NCI-H2227 (cell line): ENCODE data around the gene HOXD4.
A peak's percentile ranks its signal among the peaks of the same experiment; 100 is the strongest.

Experiments
- DNase-seq: peaks from one replicate; lab custom pipeline; 2025; ENCODE audit not compliant: unreplicated experiment; lab: John Stamatoyannopoulos, UW

The HOXD4 gene

GRCh38 chr2:176139661-176140512 is 11.5 kb upstream of the HOXD4 start:
- DNase-seq, result no peak

GRCh38 chr2:176140513-176141317 is 10.6 kb upstream of the HOXD4 start:
- peak; percentile 88 for DNase-seq

GRCh38 chr2:176142281-176142680 is 9.1 kb upstream of the HOXD4 start:
- DNase-seq, result no peak

DNA sequence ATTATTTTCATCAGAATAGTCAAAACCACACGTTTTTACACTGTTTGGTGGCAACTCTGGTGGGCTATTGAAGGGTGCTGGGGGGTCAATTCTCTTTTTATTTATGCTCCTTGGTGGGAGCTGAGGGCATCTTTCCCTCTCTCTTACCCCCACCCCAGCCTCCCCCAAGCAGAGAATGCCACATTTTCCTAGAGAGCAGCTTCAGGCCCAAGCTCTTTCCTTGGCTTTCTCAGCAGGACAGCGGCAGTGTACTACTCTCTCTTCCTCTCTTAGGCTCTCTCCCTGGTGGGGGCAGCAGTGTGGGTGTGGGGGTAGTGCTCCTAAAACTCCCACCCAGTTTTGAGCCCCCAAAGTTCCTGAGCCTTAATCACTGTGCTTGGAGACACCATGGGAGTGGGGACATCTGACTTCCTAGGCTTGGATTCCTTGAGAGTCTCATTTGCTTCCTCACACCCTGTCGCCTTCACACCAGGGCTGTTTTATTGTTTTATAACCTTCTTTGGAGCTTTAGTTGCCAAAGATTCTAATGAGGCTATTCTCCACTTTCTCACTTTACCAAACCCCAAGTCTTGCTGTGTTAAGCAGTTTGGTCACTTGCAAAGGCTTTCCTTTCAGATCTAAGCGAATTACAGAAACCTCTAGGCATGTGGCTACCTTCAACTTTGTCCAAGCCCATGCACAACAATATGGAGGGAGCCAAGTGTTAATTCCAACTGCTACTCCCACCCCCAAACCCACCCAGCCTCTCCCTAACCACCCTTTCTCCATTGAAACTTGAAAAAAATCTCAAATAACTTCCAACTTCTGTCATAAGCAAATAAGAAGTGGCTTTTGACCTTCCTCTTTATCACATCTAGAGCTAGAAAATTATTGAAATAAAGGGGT is 6.0 kb upstream of the HOXD4 start:
- no peak for DNase-seq

GRCh38 chr2:176146101-176146500 is 5.2 kb upstream of the HOXD4 start:
- DNase-seq, result no peak

GRCh38 chr2:176146645-176147044 is 4.7 kb upstream of the HOXD4 start:
- DNase-seq, result no peak

GRCh38 chr2:176147210-176147799 is 4.0 kb upstream of the HOXD4 start:
- no peak for DNase-seq

- no peak for DNase-seq
These were observed 3.4 kb upstream of the HOXD4 start for GRCh38 chr2:176147800-176148496.

- no peak for DNase-seq
These were observed 2.5 kb upstream of the HOXD4 start for GRCh38 chr2:176148751-176149421.

DNA sequence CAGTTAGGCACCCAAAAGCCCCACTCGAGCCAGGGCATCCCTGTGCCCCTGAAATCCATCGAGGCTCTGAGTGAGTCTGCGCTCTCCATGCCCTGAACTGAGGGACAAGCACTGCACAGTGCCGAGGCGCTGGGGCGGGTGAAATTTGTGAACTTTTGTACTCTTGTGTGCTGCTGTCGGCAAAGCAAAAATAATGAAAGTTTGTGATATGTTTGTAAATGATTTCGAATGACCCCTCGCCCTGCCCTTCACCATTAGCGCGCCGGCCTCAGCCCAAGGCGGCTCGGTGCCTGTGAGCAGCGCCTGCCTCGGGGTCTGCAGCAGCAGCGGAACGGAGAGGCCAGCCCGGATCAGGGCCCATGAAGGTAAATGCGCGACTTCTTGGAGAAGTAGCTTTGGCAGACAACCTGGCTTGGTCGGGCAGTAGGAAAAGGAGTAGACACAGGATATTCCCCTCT is 1.8 kb upstream of the HOXD4 start:
- DNase-seq, result no peak

- no peak for DNase-seq
These were observed 1.3 kb upstream of the HOXD4 start for GRCh38 chr2:176149939-176150583.

DNA sequence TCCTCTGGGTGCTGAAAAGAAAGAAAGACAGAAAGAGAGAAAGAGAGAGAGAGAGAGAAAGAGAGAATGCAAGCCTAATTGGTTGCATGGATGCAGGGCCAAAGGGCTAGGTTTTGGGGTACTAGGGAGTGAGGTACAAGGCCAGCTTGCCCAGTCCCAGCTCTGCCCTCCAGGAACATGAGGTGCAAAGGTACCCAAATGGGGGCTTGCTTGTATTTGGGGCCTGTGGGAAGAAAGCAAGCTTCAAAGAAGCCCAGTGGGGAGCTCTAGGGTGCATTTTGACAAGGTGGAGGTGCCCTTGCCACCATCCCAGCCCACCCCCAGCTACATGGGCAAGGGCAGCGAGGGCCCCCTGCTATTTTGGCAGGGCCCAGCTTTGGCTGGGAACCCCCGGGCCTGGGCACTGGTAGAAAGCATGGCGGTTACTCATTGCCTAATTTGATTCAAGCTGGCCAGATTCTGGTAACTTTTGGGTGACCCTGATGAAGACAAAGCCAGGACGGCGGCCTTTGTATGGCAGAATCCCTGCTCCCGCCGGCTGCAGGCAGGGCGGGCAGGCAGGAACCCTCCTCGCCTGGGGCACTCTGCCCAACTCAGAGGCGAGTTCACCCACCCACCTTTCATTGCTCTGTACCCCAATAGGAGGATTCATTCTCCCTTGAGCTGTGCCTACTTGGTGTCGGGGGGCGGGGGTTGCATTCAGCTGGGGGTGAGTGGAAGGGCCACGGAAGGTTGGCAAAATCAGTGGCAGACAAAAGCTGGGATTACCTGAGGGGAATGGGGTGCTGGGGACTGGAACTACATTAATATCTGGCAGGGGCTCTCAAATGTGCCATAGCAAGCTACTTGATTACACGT is 537 bp upstream of the HOXD4 start:
- DNase-seq, result no peak

- no peak for DNase-seq
These were observed 1.2 kb downstream of the HOXD4 start for GRCh38 chr2:176152350-176153181.

DNA sequence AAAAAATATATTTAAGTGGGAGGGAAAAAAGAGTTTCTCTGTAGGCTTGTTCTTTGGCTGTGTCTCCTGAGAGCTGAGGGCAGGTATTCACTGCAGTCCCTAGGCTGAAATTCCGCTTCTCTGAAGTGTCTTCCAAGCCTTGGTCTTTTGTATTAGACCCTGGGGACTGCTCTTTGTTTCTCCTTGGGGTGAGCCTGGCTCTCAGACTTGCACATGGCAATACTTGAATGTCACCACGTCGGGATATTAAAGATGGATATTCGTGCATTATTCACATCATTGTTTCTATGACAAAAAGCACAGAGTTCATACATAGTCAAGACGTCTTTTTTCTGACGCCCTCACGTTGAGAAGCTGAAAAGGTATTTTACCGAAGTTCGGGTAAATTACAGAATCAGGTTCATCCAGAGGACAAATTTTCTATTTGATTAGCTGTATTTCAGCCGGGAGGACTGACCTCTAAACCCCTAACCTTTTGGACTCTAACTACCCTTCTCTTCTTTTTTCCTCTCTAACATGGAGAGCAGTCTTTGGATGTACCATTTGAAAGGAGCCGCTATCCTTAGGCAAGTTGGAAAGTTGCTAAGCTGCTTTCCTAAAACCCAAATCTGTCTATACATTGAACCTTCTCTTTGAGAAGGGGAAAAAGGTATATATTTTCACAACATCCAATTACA is 3.4 kb downstream of the HOXD4 start:
- no peak for DNase-seq

GRCh38 chr2:176155356-176156044 is 4.2 kb downstream of the HOXD4 start:
- no peak for DNase-seq

DNA sequence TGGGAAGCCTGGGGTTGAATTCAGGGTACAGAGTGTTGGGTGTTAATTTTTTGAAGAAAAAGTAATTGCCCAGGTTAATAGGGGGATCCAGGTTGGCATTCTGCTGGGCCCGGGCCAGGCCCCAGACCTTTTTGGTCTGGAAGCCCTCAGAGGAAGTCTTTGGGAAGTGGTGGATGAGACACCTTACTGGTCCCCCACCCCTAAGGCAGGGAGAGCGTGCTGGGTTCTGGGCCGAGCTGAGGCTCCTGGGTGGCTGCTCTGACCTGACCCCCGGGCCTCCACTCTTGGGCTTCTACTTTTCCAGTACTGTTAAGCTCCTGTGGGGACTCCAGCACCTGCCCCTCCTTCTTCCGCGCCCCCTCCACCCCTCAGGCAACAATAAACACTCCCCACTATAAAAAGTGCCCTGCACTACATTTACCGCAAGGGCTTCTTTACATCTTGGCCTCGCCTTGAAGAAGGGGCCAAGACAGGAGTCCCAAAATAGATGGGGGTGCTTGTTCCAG is 5.0 kb downstream of the HOXD4 start:
- no peak for DNase-seq
